Measurements from ENCODE around the gene VIPR1.
A peak's percentile ranks its signal among the peaks of the same experiment; 100 is the strongest.

Gene VIPR1

GRCh38 chr3:42507761-42508335 is 5.4 kb downstream of the VIPR1 start:
- no peak for DNase-seq
- Histone ChIP-seq H3K27ac (no peak overlapping the region), H3K4me3 (ENCODE audit: low read depth, low read length) (no peak overlapping the region), H3K36me3 (no peaks in the 10 kb centered on the region), H3K9me3 (ENCODE audit: severe bottlenecking) (no peaks in the 10 kb centered on the region), H3K27me3 (ENCODE audit: insufficient read depth, low read depth, severe bottlenecking) (no peaks in the 10 kb centered on the region)
- TF ChIP-seq CTCF (IDR thresholded peaks at IDR 0.05; ENCODE audit: low read depth, low read length) = no peak

- H3K4me3 ChIP-seq (ENCODE audit: low read depth, low read length) = no peak overlapping the region
- no peaks in the 10 kb centered on the region for H3K27me3 ChIP-seq (ENCODE audit: insufficient read depth, low read depth, severe bottlenecking)
- H3K27ac ChIP-seq = no peak overlapping the region
- H3K36me3 ChIP-seq = no peaks in the 10 kb centered on the region
- no peaks in the 10 kb centered on the region for H3K9me3 ChIP-seq (ENCODE audit: severe bottlenecking)
- no peak for TF ChIP-seq CTCF (IDR thresholded peaks at IDR 0.05; ENCODE audit: low read depth, low read length)
- no peak for DNase-seq
Observed at GRCh38 chr3:42508562-42508961, 6.1 kb downstream of the VIPR1 start.

GRCh38 chr3:42509111-42509510 is 6.7 kb downstream of the VIPR1 start:
- H3K27ac ChIP-seq = no peak overlapping the region
- TF ChIP-seq CTCF (IDR thresholded peaks at IDR 0.05; ENCODE audit: low read depth, low read length) = no peak
- no peak for DNase-seq
- H3K36me3 ChIP-seq = no peaks in the 10 kb centered on the region
- no peak overlapping the region for H3K4me3 ChIP-seq (ENCODE audit: low read depth, low read length)
- no peaks in the 10 kb centered on the region for H3K27me3 ChIP-seq (ENCODE audit: insufficient read depth, low read depth, severe bottlenecking)
- no peaks in the 10 kb centered on the region for H3K9me3 ChIP-seq (ENCODE audit: severe bottlenecking)

- no peak for TF ChIP-seq CTCF (IDR thresholded peaks at IDR 0.05; ENCODE audit: low read depth, low read length)
Observed at GRCh38 chr3:42510325-42510724, 7.9 kb downstream of the VIPR1 start.

GRCh38 chr3:42511201-42511600 is 8.8 kb downstream of the VIPR1 start:
- H3K27me3 ChIP-seq (ENCODE audit: insufficient read depth, low read depth, severe bottlenecking) = no peaks in the 10 kb centered on the region
- no peak overlapping the region for H3K27ac ChIP-seq
- H3K36me3 ChIP-seq = no peaks in the 10 kb centered on the region
- H3K4me3 ChIP-seq (ENCODE audit: low read depth, low read length) = no peak overlapping the region
- TF ChIP-seq CTCF (IDR thresholded peaks at IDR 0.05; ENCODE audit: low read depth, low read length) = no peak
- no peaks in the 10 kb centered on the region for H3K9me3 ChIP-seq (ENCODE audit: severe bottlenecking)
- peak; percentile 61 for DNase-seq

More at GRCh38 chr3:42510325-42510724, 7.9 kb downstream of the VIPR1 start:
- Histone ChIP-seq H3K27ac (no peak overlapping the region), H3K36me3 (no peaks in the 10 kb centered on the region), H3K27me3 (ENCODE audit: insufficient read depth, low read depth, severe bottlenecking) (no peaks in the 10 kb centered on the region), H3K9me3 (ENCODE audit: severe bottlenecking) (no peaks in the 10 kb centered on the region), H3K4me3 (ENCODE audit: low read depth, low read length) (no peak overlapping the region)
- no peak for DNase-seq

GRCh38 chr3:42511736-42512135 is 9.3 kb downstream of the VIPR1 start:
- no peak for TF ChIP-seq CTCF (IDR thresholded peaks at IDR 0.05; ENCODE audit: low read depth, low read length)
- Histone ChIP-seq H3K4me3 (ENCODE audit: low read depth, low read length) (no peak overlapping the region), H3K27me3 (ENCODE audit: insufficient read depth, low read depth, severe bottlenecking) (no peaks in the 10 kb centered on the region), H3K36me3 (no peaks in the 10 kb centered on the region), H3K27ac (no peak overlapping the region), H3K9me3 (ENCODE audit: severe bottlenecking) (no peaks in the 10 kb centered on the region)
- DNase-seq = no peak
